Stimulated activated effector memory CD8-positive, alpha-beta T cell treated with anti-CD3 and anti-CD28 coated beads, Interleukin-12 subunit alpha, Interleukin-12 subunit beta, amount 100 ng/mL, for 72 hours (primary cell): ENCODE data around the gene AHI1.
A peak's percentile ranks its signal among the peaks of the same experiment; 100 is the strongest.

Experiments
- ATAC-seq: fragments of 150-1000 bp; cut with Tn5 transposase; 2 replicates; pipeline ENCODE4 v1.10.0; 2021
- DNase-seq, 2 donors: peaks; one replicate each; pipeline ENCODE4 v3.0.0; 2021 to 2022; ENCODE audit warnings: low spot score in 2 of 2
- H3K27ac Mint-ChIP-seq: one replicate; pipeline ENCODE4 v1.8.0; 2022; ENCODE audit warnings: mild to moderate bottlenecking, mixed read lengths
- H3K36me3 Mint-ChIP-seq: one replicate; pipeline ENCODE4 v1.8.0; 2022; ENCODE audit warnings: mild to moderate bottlenecking, mixed read lengths
- H3K4me1 Mint-ChIP-seq: one replicate; pipeline ENCODE4 v1.8.0; 2022; ENCODE audit warnings: mixed read lengths
- H3K4me3 Mint-ChIP-seq: one replicate; pipeline ENCODE4 v1.8.0; 2022; ENCODE audit warnings: mild to moderate bottlenecking, mixed read lengths
- H3K9me3 Mint-ChIP-seq: one replicate; pipeline ENCODE4 v1.8.0; 2022; ENCODE audit warnings: mixed read lengths

Gene AHI1

DNA sequence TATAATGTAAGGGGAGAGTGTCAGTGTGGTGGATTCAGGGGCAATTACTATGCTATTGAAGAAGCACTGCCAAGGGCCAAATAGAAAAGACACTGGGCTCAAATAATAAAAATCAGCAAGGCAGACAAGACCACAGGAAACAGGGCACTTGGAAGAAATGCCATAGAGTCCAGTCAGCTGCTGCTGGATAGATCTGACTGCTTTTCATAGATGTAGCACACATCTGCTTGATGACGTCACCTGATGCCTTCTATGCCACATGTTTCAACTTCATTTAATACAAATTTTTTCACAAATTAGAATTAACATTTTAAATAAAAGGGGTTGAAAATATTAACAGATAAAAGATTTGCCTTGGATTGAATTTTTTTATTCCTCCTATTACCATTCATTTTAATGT, 23.9 kb upstream of the AHI1 start:
- Mint-ChIP-seq H3K4me1 (peaks cover 6% of the 10 kb centered on the region), H3K9me3 (peaks cover 2% of the 10 kb centered on the region), H3K27ac (no peak overlapping the region), H3K36me3 (no peaks in the 10 kb centered on the region), H3K4me3 (no peak overlapping the region)
- DNase-seq (no peak), ATAC-seq (no peak)

DNA sequence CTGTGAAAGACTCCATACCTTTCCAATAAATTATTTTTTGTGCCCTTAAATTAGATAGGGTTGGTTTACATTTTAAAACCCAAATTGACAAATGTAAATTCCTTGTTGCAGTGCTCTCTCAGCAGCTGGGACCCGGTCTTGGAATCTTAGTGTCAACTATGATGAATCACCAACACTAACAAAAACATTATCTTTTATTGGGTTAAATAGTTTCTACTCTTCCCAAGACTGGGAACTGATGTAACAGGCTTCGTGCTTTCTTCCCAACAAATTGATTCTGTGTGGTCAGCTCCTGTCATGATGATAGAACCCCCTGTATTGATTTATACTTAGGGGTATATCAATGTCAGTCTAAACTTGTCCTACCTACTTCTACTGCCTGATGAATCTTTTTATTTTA, 23.2 kb upstream of the AHI1 start:
- Mint-ChIP-seq H3K4me3 (no peak overlapping the region), H3K9me3 (peaks cover 2% of the 10 kb centered on the region), H3K36me3 (no peaks in the 10 kb centered on the region), H3K27ac (no peak overlapping the region), H3K4me1 (peaks cover 6% of the 10 kb centered on the region)
- ATAC-seq (no peak), DNase-seq (no peak)

DNA sequence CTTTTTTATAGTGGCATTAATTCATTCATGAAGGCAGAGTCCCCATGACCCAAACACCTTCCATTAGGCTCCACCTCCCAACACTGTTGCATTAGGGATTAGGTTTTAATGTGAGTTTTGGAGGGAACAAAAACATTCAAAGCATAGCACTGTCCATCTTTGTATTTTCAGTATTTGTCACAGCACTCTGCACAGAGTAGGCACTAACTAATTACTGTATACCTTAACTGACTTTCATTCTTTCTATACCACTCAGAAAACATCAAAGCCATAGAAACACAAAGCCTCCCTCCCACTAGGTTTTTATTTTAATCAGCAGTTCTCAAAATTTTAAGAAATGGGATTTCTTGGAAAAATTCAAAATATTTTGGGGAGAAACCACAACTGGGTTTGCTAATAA, 21.8 kb upstream of the AHI1 start:
- no peak overlapping the region for H3K27ac Mint-ChIP-seq
- peaks cover 6% of the 10 kb centered on the region for H3K4me1 Mint-ChIP-seq
- DNase-seq: no peak
- peaks cover 2% of the 10 kb centered on the region for H3K9me3 Mint-ChIP-seq
- no peak overlapping the region for H3K4me3 Mint-ChIP-seq
- no peaks in the 10 kb centered on the region for H3K36me3 Mint-ChIP-seq
- peak; percentile 92 for ATAC-seq

DNA sequence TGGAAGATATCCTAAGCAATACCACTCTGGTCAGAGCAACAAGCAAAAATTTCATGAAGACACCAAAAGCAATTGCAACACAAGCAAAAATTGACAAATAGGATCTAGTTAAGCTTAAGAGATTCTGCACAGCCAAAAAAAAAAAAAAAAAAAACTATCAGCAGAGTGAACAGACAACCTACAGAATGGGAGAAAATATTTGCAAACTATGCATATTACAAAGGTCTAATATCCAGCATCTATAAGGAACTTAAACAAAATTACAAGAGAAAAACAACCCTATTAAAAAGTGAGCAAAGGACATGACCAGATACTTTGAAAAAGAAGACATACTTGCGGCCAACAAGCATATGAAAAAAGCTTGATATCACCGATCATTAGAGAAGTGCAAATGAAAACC, 20.0 kb upstream of the AHI1 start:
- H3K9me3 Mint-ChIP-seq: peaks cover 2% of the 10 kb centered on the region
- DNase-seq (no peak), ATAC-seq (no peak)
- no peaks in the 10 kb centered on the region for H3K36me3 Mint-ChIP-seq
- H3K4me3 Mint-ChIP-seq: no peak overlapping the region
- H3K4me1 Mint-ChIP-seq: no peaks in the 10 kb centered on the region
- H3K27ac Mint-ChIP-seq: no peak overlapping the region

GRCh38 chr6:135514706-135515105, 17.2 kb upstream of the AHI1 start:
- ATAC-seq (no peak), DNase-seq (no peak)
- Mint-ChIP-seq H3K9me3 (peaks cover 2% of the 10 kb centered on the region), H3K4me1 (no peaks in the 10 kb centered on the region), H3K4me3 (no peak overlapping the region), H3K27ac (no peak overlapping the region), H3K36me3 (no peaks in the 10 kb centered on the region)

DNA sequence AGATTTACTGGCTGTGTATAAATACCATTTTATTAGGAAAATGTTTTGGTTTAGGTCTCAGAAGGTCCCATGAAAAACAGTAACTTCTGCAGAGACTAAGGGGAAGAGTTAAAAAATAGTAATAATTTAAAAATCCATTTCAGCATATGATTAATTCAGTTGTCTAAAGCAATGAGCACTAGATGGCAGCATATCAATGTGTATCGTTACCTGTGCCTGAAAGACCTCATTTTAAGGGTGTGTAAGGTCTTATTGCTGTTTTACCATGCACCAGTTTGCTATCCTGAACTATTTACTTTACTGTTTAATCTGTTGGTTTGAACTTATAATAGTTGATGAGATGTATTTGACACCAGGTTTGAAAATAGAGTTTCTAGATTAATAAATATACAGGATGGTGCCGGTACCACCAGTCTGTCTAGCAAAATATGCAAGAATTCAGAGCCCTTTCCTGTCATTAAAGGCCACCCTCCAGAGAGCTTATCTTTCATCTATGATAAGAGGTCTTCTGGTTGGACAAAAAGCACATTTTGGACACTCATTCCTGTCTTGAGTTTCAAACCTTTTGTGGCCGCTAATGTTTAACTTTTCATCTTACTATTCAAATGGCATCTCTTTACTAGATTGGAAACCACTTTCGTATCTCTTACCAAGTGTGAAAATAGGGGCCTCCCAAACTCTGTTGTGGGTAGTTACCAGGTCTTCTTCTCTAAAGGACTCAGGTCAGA, 8.9 kb upstream of the AHI1 start:
- Mint-ChIP-seq H3K4me1 (no peaks in the 10 kb centered on the region), H3K27ac (peak overlapping the region; percentile 75), H3K36me3 (no peaks in the 10 kb centered on the region), H3K4me3 (peak overlapping the region; percentile 7), H3K9me3 (no peaks in the 10 kb centered on the region)
- DNase-seq (no peak), ATAC-seq (peak; percentile 97)

DNA sequence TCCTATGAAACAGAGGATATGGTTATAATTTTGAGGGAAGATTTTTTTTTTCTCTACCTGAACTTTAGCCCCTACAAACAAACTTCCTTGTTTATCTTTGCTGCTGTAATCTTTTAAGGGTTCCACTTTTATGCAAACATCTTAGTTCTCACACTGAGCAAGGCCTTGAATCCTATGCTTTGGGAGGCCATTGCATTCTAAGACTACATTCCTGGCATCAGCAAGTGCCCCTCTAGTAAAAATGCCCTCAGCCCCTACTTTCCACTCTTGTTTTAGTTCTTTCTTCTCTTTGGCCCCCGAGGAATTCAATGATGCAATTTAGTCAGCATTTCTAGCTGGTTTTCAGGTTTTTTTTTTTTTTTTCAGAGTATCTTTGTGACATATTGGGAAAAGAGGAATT, 8.1 kb upstream of the AHI1 start:
- no peak for DNase-seq
- Mint-ChIP-seq H3K27ac (peak overlapping the region; percentile 75), H3K36me3 (no peaks in the 10 kb centered on the region), H3K4me1 (no peaks in the 10 kb centered on the region), H3K9me3 (no peaks in the 10 kb centered on the region), H3K4me3 (no peak overlapping the region)
- no peak for ATAC-seq

GRCh38 chr6:135505222-135505621, 7.7 kb upstream of the AHI1 start:
- ATAC-seq: no peak
- H3K4me3 Mint-ChIP-seq: no peak overlapping the region
- H3K4me1 Mint-ChIP-seq: no peaks in the 10 kb centered on the region
- no peak overlapping the region for H3K27ac Mint-ChIP-seq
- no peak for DNase-seq
- H3K9me3 Mint-ChIP-seq: no peaks in the 10 kb centered on the region
- no peaks in the 10 kb centered on the region for H3K36me3 Mint-ChIP-seq

GRCh38 chr6:135504734-135505133, 7.2 kb upstream of the AHI1 start:
- DNase-seq (no peak), ATAC-seq (no peak)
- Mint-ChIP-seq H3K27ac (no peak overlapping the region), H3K4me3 (no peak overlapping the region), H3K9me3 (no peaks in the 10 kb centered on the region), H3K4me1 (no peaks in the 10 kb centered on the region), H3K36me3 (no peaks in the 10 kb centered on the region)

DNA sequence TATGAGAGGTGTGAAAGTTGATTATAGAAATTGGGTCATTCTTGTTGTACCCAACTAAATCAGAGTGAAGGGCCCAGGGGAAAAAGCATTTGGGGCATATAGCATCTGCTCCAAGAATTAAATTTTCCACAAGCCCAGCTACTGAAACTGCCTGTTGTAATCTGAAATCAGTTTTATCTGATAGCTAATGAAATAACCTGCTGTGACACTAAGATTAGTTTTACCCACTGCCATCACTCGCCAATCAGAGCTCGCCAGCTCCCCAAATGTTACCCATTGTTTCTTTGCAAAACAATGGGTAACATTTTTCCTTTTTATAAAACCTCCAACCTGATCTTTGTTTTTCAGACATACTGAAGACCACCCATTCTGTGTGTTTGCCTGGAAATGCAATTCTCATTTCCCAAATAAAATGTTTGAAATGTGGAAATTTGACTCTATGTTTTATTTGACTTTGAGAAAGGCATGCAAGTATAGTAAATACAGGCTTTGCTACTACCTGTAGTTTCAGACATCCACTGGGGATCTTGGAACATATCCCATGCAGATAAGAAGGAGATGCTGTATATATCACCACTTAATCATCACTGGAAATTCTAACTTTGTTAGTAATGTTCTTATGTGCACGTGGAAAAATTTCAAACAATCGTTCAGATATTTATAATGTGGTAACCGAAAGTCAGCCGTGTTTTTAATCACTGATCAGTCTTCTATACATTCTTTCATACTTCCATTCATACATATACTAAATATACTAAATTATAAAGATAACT, 6.3 kb upstream of the AHI1 start:
- ATAC-seq: no peak
- no peak overlapping the region for H3K27ac Mint-ChIP-seq
- H3K36me3 Mint-ChIP-seq: no peaks in the 10 kb centered on the region
- DNase-seq: no peak
- no peak overlapping the region for H3K4me3 Mint-ChIP-seq
- no peaks in the 10 kb centered on the region for H3K9me3 Mint-ChIP-seq
- H3K4me1 Mint-ChIP-seq: no peaks in the 10 kb centered on the region

- no peak overlapping the region for H3K27ac Mint-ChIP-seq
- no peaks in the 10 kb centered on the region for H3K9me3 Mint-ChIP-seq
- ATAC-seq (no peak), DNase-seq (no peak)
- peaks cover 9% of the 10 kb centered on the region for H3K4me1 Mint-ChIP-seq
- peaks cover 8% of the 10 kb centered on the region for H3K36me3 Mint-ChIP-seq
- H3K4me3 Mint-ChIP-seq: no peak overlapping the region
These were observed 2.2 kb upstream of the AHI1 start for GRCh38 chr6:135499441-135500340.

GRCh38 chr6:135498185-135498841, 773 bp upstream of the AHI1 start:
- DNase-seq (peak; percentile 32 to 74), ATAC-seq (peak; percentile 81)
- Mint-ChIP-seq H3K27ac (no peak overlapping the region), H3K36me3 (peaks cover 14% of the 10 kb centered on the region), H3K9me3 (no peaks in the 10 kb centered on the region), H3K4me1 (peaks cover 9% of the 10 kb centered on the region), H3K4me3 (no peak overlapping the region)

DNA sequence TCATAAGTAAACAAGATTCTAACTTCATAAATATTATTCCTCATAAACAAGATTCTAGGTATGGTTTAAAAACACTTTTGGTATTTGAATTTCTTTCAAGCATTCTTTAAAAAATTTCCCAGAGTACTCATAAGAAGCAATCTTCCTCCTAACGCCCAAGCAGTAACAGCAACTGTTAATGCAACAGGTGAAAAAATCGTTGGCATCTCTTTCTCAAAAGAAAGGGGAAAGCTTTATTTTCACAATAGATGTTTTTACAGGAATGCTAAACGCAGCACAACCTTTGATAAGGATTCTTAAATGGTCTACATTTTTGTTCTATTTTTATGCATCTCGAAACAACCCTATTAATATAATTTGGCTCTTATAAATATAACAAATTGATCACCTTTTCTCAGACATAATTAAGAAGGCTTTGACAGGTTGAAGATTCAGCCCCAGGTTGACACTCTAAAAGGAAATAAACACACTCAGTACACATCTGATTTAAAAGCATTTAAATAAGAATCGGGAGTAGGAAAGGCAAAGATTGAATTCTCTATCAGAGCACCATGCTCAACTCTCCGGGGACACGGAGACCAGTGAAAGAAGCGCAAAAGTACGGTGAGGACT, 634 bp downstream of the AHI1 start:
- Mint-ChIP-seq H3K9me3 (no peaks in the 10 kb centered on the region), H3K4me1 (peaks cover 9% of the 10 kb centered on the region), H3K4me3 (no peak overlapping the region), H3K36me3 (peaks cover 24% of the 10 kb centered on the region), H3K27ac (no peak overlapping the region)
- DNase-seq: no peak
- no peak for ATAC-seq

- Mint-ChIP-seq H3K27ac (no peak overlapping the region), H3K9me3 (no peaks in the 10 kb centered on the region), H3K36me3 (peaks cover 58% of the 10 kb centered on the region), H3K4me1 (peaks cover 9% of the 10 kb centered on the region), H3K4me3 (no peak overlapping the region)
- no peak for DNase-seq
- ATAC-seq: no peak
These were observed 4.2 kb downstream of the AHI1 start for GRCh38 chr6:135493218-135493961.
